OCI-LY3 (cell line): Measurements from ENCODE around the gene CAMK1G.

Experiments
- H2AFZ ChIP-seq: fragments of 200-600, 300-600 bp; shearing (Covaris generic); 2 replicates; pipeline ENCODE4 v1.6.0; 2014; ENCODE audit warnings: antibody characterized with exemption, low read depth, low read length
- H3K27ac ChIP-seq: fragments of 200-600, 300-600 bp; sonication (generic); 2 replicates; pipeline ENCODE4 v1.5.1; 2014; ENCODE audit warnings: mild to moderate bottlenecking, low read length, moderate library complexity, mixed read lengths
- H3K27me3 ChIP-seq: fragments of 200-600, 300-600 bp; sonication (generic); 2 replicates; pipeline ENCODE4 v1.6.1; 2014; ENCODE audit warnings: low read depth, low read length, mixed read lengths
- H3K36me3 ChIP-seq: fragments of 200-600, 300-600 bp; sonication (generic); replicated peaks from 2 replicates; pipeline ENCODE3; 2014; ENCODE audit warnings: low read depth, low read length, mixed read lengths
- H3K4me1 ChIP-seq: fragments of 300-600, 200-600 bp; sonication (generic); 2 replicates; pipeline ENCODE4 v1.6.1; 2014; ENCODE audit warnings: low read length, mixed read lengths
- H3K4me2 ChIP-seq: fragments of 200-600, 300-600 bp; sonication (generic); 2 replicates; pipeline ENCODE4 v1.6.1; 2014; ENCODE audit warnings: low read length, mixed read lengths
- H3K4me3 ChIP-seq: fragments of 300-600, 200-600 bp; sonication (generic); 2 replicates; pipeline ENCODE4 v1.5.1; 2014; ENCODE audit warnings: antibody characterized with exemption, mild to moderate bottlenecking, low read length, moderate library complexity
- H3K79me2 ChIP-seq: fragments of 300-600, 200-600 bp; shearing (Covaris generic); 2 replicates; pipeline ENCODE4 v1.6.1; 2014; ENCODE audit warnings: mild to moderate bottlenecking, low read length, mixed read lengths
- H3K9ac ChIP-seq: fragments of 300-600, 200-600 bp; shearing (Covaris generic); 2 replicates; pipeline ENCODE4 v1.6.0; 2014; ENCODE audit warnings: mild to moderate bottlenecking, low read length, moderate library complexity
- H3K9me3 ChIP-seq: fragments of 200-600, 300-600 bp; shearing (Covaris generic); 2 replicates; pipeline ENCODE4 v1.6.1; 2014; ENCODE audit warnings: low read length, mixed read lengths; ENCODE audit not compliant: insufficient read depth
- H4K20me1 ChIP-seq: fragments of 200-600, 300-600 bp; sonication (generic); 2 replicates; pipeline ENCODE4 v1.6.1; 2016; ENCODE audit warnings: low read length, mixed read lengths; ENCODE audit not compliant: insufficient read depth
- CTCF ChIP-seq: fragments of 200-600, 300-600 bp; sonication (generic); IDR thresholded peaks from 2 replicates; pipeline ENCODE4 v1.5.1; 2014; ENCODE audit warnings: antibody characterized with exemption, low read length, low read depth
- EZH2phosphoT487 ChIP-seq: fragments of 200-600 bp; shearing (Covaris generic); IDR thresholded peaks from 2 replicates; pipeline ENCODE4 v1.6.1; 2018; ENCODE audit warnings: antibody characterized with exemption, mixed run types, low read depth

The CAMK1G gene

GRCh38 chr1:209657140-209657879, 73.8 kb downstream of the CAMK1G start:
- no peaks in the 10 kb centered on the region; the same call in 1 of the 2 replicates for H3K27me3 ChIP-seq
- no peaks in the 10 kb centered on the region for H3K79me2 ChIP-seq
- peak overlapping the region; percentile 25 for H3K4me2 ChIP-seq
- no peaks in the 10 kb centered on the region for H3K9me3 ChIP-seq
- no peak overlapping the region for H3K4me3 ChIP-seq
- TF ChIP-seq EZH2phosphoT487: no peak
- no peak for TF ChIP-seq CTCF
- no peak overlapping the region for H3K27ac ChIP-seq
- peak overlapping the region; percentile 32; the same call in 1 of the 2 replicates for H2AFZ ChIP-seq
- peaks cover 57% of the 10 kb centered on the region for H3K4me1 ChIP-seq
- H4K20me1 ChIP-seq: no peaks in the 10 kb centered on the region
- H3K36me3 ChIP-seq: no peaks in the 10 kb centered on the region
- H3K9ac ChIP-seq: no peak overlapping the region

- Histone ChIP-seq H3K4me1 (peaks cover 51% of the 10 kb centered on the region), H3K9me3 (no peaks in the 10 kb centered on the region), H3K4me3 (no peak overlapping the region), H3K27me3 (no peaks in the 10 kb centered on the region; the same call in 1 of the 2 replicates), H4K20me1 (no peaks in the 10 kb centered on the region), H2AFZ (no peak overlapping the region), H3K36me3 (no peaks in the 10 kb centered on the region), H3K4me2 (no peak overlapping the region), H3K79me2 (no peaks in the 10 kb centered on the region), H3K9ac (no peak overlapping the region), H3K27ac (no peak overlapping the region)
- TF ChIP-seq EZH2phosphoT487: no peak
- TF ChIP-seq CTCF: no peak
Measured at GRCh38 chr1:209657918-209658317, 74.4 kb downstream of the CAMK1G start.

GRCh38 chr1:209659909-209660308, 76.4 kb downstream of the CAMK1G start:
- Histone ChIP-seq H3K27me3 (peaks cover 1% of the 10 kb centered on the region; the same call in 1 of the 2 replicates), H3K9me3 (no peaks in the 10 kb centered on the region), H3K4me3 (peak overlapping the region; percentile 43), H2AFZ (no peak overlapping the region), H3K36me3 (no peaks in the 10 kb centered on the region), H3K27ac (no peak overlapping the region), H4K20me1 (no peaks in the 10 kb centered on the region), H3K4me2 (peak overlapping the region; percentile 69), H3K9ac (no peak overlapping the region), H3K4me1 (peaks cover 31% of the 10 kb centered on the region), H3K79me2 (no peaks in the 10 kb centered on the region)
- TF ChIP-seq EZH2phosphoT487 (no peak), CTCF (no peak)

- Histone ChIP-seq H3K27me3 (peaks cover 4% of the 10 kb centered on the region; the same call in 1 of the 2 replicates), H3K79me2 (no peaks in the 10 kb centered on the region), H3K9me3 (no peaks in the 10 kb centered on the region), H3K4me1 (peaks cover 30% of the 10 kb centered on the region), H4K20me1 (no peaks in the 10 kb centered on the region), H3K4me3 (no peak overlapping the region), H2AFZ (no peak overlapping the region), H3K9ac (no peak overlapping the region), H3K27ac (no peak overlapping the region), H3K4me2 (no peak overlapping the region), H3K36me3 (no peaks in the 10 kb centered on the region)
- TF ChIP-seq CTCF (no peak), EZH2phosphoT487 (no peak)
Measured at GRCh38 chr1:209661071-209661470, 77.6 kb downstream of the CAMK1G start.
